GM18868 (cell line): Measurements from ENCODE around the gene COA8.
"Not testable (repeated sequence)": the region's sequence is repeated elsewhere in the genome, so short reads cannot be mapped to it uniquely, and the experiment has no call there.

ENCODE experiments used
- ATAC-seq: cut with Tn5 transposase; IDR thresholded peaks from one replicate; pipeline ENCODE4 v1.9.1; 2021; ENCODE audit warnings: mild to moderate bottlenecking, moderate library complexity; ENCODE audit not compliant: unreplicated experiment

The COA8 gene

GRCh38 chr14:103525430-103526246, 37.1 kb upstream of the COA8 start:
- not testable (repeated sequence) for ATAC-seq

- no peak for ATAC-seq
Measured at GRCh38 chr14:103526247-103526913, 36.4 kb upstream of the COA8 start.

- no peak for ATAC-seq
Measured at GRCh38 chr14:103526914-103527248, 35.9 kb upstream of the COA8 start.

- peak; percentile 78 for ATAC-seq
Measured at GRCh38 chr14:103527408-103528145, 35.2 kb upstream of the COA8 start.

GRCh38 chr14:103528146-103528586, 34.6 kb upstream of the COA8 start:
- ATAC-seq: no peak

GRCh38 chr14:103528587-103529382, 34.0 kb upstream of the COA8 start, which contains the start of gene TRMT61A:
Gene TRMT61A (plus strand): TSS chr14:103529196. CDS start chr14:103529979, 783 bp downstream.
- no peak for ATAC-seq

GRCh38 chr14:103529383-103530365, 33.1 kb upstream of the COA8 start:
- ATAC-seq: no peak

- ATAC-seq: no peak
Measured at GRCh38 chr14:103530390-103530789, 32.4 kb upstream of the COA8 start.

- ATAC-seq: no peak
Measured at GRCh38 chr14:103530831-103531230, 31.9 kb upstream of the COA8 start.

- ATAC-seq: no peak
Measured at GRCh38 chr14:103531421-103532215, 31.1 kb upstream of the COA8 start.

- no peak for ATAC-seq
Measured at GRCh38 chr14:103532216-103533136, 30.3 kb upstream of the COA8 start.

GRCh38 chr14:103533137-103533998, 29.4 kb upstream of the COA8 start:
- no peak for ATAC-seq

- no peak for ATAC-seq
Measured at GRCh38 chr14:103533999-103534575, 28.7 kb upstream of the COA8 start.

- no peak for ATAC-seq
Measured at GRCh38 chr14:103534576-103535061, 28.1 kb upstream of the COA8 start.

GRCh38 chr14:103535081-103535890, 27.5 kb upstream of the COA8 start:
- ATAC-seq: no peak
